Measurements from ENCODE around the gene DAAM2. TPM values are rescaled to one million over a fixed set of nuclear protein-coding genes. Genes with fewer than 3 reads are reported as not detected.

Gene DAAM2
- polyA plus RNA-seq, 1 of the 3 experiments (the other 2 are of a cell fraction): 0.20 TPM

DNA sequence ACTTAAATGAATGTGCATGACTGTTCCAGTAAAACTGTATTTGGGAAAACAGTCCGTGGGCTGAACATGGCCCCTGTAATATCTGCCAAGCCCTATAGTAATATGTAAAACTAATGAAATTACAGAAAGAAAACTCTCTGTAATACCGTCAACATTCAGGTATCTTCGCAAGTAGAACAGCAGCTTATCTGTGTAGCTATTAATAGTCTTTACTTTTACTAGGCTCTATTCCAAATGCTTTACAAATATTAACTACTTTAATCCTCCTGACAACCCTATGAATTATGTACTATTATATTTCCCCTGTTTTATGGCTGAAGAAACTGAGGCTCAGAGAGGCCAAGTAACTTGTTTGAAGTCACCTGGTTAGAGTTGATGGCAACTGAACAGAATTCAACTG is 57.1 kb downstream of the DAAM2 start:
- Histone ChIP-seq H2AFZ (ENCODE audit: low read depth) (no peak overlapping the region), H3K36me3 (replicated peaks in 1 of 2; ENCODE audit: control insufficient read depth in 1 of 2, insufficient read depth in 2 of 2, low read length in 1 of 2) (no peaks in the 10 kb centered on the region), H3K79me2 (ENCODE audit: insufficient read depth) (no peaks in the 10 kb centered on the region), H4K20me1 (ENCODE audit: insufficient read depth) (no peaks in the 10 kb centered on the region), H3K27ac (ENCODE audit: low read depth in 2 of 2, low read length in 1 of 2) (no peak overlapping the region), H3K4me2 (no peak overlapping the region), H3K9me3 (no peaks in the 10 kb centered on the region), H3K27me3 (ENCODE audit: insufficient read depth) (no peaks in the 10 kb centered on the region), H3K4me1 (ENCODE audit: control insufficient read depth in 1 of 2, insufficient read depth in 2 of 2, low read depth in 1 of 2, low read length in 1 of 2) (no peaks in the 10 kb centered on the region; a peak in 1 of 4 replicates), H3F3A (replicated peaks; ENCODE audit: insufficient read depth) (no peaks in the 10 kb centered on the region), H3K4me3 (ENCODE audit: low read depth in 2 of 2, low read length in 1 of 2) (no peak overlapping the region), H3K9ac (no peak overlapping the region), H3K9me2 (no peaks in the 10 kb centered on the region)
- WGBS (ENCODE audit: low lambda C conversion rate): 57% methylated on average over 3 of the region's 3 CpGs
- TF ChIP-seq, protein P1, sequence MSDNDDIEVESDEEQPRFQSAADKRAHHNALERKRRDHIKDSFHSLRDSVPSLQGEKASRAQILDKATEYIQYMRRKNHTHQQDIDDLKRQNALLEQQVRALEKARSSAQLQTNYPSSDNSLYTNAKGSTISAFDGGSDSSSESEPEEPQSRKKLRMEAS (IDR thresholded peaks at IDR 0.05; ENCODE audit: low read depth): no peak
- no peak for TF ChIP-seq RXRA (IDR thresholded peaks at IDR 0.05; ENCODE audit: borderline replicate concordance, low read depth)
- TF ChIP-seq, protein P2, sequence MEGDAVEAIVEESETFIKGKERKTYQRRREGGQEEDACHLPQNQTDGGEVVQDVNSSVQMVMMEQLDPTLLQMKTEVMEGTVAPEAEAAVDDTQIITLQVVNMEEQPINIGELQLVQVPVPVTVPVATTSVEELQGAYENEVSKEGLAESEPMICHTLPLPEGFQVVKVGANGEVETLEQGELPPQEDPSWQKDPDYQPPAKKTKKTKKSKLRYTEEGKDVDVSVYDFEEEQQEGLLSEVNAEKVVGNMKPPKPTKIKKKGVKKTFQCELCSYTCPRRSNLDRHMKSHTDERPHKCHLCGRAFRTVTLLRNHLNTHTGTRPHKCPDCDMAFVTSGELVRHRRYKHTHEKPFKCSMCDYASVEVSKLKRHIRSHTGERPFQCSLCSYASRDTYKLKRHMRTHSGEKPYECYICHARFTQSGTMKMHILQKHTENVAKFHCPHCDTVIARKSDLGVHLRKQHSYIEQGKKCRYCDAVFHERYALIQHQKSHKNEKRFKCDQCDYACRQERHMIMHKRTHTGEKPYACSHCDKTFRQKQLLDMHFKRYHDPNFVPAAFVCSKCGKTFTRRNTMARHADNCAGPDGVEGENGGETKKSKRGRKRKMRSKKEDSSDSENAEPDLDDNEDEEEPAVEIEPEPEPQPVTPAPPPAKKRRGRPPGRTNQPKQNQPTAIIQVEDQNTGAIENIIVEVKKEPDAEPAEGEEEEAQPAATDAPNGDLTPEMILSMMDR (IDR thresholded peaks at IDR 0.05): no peak
- TF ChIP-seq RAD21 (IDR thresholded peaks at IDR 0.05; ENCODE audit: low read length): no peak
- TF ChIP-seq, protein P3, sequence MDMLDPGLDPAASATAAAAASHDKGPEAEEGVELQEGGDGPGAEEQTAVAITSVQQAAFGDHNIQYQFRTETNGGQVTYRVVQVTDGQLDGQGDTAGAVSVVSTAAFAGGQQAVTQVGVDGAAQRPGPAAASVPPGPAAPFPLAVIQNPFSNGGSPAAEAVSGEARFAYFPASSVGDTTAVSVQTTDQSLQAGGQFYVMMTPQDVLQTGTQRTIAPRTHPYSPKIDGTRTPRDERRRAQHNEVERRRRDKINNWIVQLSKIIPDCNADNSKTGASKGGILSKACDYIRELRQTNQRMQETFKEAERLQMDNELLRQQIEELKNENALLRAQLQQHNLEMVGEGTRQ (IDR thresholded peaks at IDR 0.05; ENCODE audit: borderline replicate concordance, low read depth, low read length): no peak
- no peak for TF ChIP-seq FOSL2 (IDR thresholded peaks at IDR 0.05; ENCODE audit: borderline replicate concordance, low read depth)
- no peak for TF ChIP-seq YY1 (IDR thresholded peaks at IDR 0.05; ENCODE audit: low read depth)
- no peak for TF ChIP-seq RFX5 (IDR thresholded peaks at IDR 0.05; ENCODE audit: low read length)
- TF ChIP-seq, protein P4, sequence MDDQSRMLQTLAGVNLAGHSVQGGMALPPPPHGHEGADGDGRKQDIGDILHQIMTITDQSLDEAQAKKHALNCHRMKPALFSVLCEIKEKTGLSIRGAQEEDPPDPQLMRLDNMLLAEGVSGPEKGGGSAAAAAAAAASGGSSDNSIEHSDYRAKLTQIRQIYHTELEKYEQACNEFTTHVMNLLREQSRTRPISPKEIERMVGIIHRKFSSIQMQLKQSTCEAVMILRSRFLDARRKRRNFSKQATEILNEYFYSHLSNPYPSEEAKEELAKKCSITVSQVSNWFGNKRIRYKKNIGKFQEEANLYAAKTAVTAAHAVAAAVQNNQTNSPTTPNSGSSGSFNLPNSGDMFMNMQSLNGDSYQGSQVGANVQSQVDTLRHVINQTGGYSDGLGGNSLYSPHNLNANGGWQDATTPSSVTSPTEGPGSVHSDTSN (IDR thresholded peaks at IDR 0.05): no peak
- TF ChIP-seq, protein P5, sequence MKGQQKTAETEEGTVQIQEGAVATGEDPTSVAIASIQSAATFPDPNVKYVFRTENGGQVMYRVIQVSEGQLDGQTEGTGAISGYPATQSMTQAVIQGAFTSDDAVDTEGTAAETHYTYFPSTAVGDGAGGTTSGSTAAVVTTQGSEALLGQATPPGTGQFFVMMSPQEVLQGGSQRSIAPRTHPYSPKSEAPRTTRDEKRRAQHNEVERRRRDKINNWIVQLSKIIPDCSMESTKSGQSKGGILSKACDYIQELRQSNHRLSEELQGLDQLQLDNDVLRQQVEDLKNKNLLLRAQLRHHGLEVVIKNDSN (IDR thresholded peaks at IDR 0.05; ENCODE audit: borderline replicate concordance, low read depth): no peak
- no peak for TF ChIP-seq JUND (IDR thresholded peaks at IDR 0.05)
- TF ChIP-seq NFIC (IDR thresholded peaks at IDR 0.05; ENCODE audit: borderline replicate concordance): no peak
- no peak for TF ChIP-seq TAF1 (IDR thresholded peaks at IDR 0.05; ENCODE audit: borderline replicate concordance, low read depth, low read length)
- no peak for TF ChIP-seq TEAD4 (IDR thresholded peaks at IDR 0.05; ENCODE audit: borderline replicate concordance, insufficient read depth)
- TF ChIP-seq RCOR1 (IDR thresholded peaks at IDR 0.05; ENCODE audit: low read length): no peak
- no peak for TF ChIP-seq POLR2AphosphoS5 (IDR thresholded peaks at IDR 0.05; ENCODE audit: low read depth, low read length)
- no peak for TF ChIP-seq MXI1 (IDR thresholded peaks at IDR 0.05; ENCODE audit: low read depth, low read length)
- DNase-seq: no peak
- ChIA-PET POLR2A (no interaction called here), CTCF (interaction anchor here (2.9 kb wide), 1 partner anchor 16 kb away, joined by 14 read pairs; no protein-coding TSS in a partner anchor)
